ENCODE measurements around the gene SLC25A41. TPM values are rescaled to one million over a fixed set of nuclear protein-coding genes. Genes with fewer than 3 reads are reported as not detected.

SLC25A41 gene
- total and polyA plus RNA-seq, 2 of the 8 experiments (the other 6 are each of a cell fraction or from before 2014, with no cell fraction given): 0.50 TPM; not detected in 1

DNA sequence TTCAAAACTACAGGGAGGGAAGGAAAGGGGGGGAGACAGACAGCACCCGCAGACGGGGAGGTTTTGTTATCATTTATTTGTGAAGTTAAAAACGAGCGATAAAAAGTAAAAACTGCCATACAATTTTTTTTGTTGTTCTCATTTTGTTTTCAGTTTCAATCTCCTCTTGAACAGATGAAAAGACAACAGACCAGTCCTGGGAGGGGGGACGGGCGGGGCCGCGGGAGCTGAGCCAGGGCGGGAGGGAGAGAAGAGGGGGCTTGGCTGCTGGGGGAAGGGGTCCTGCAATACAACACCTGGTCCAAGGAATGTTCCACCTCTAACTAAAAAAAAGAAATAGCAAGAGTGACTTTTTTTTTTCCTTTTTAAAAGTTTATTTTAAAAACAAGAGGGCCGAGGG lies 20.3 kb downstream of the SLC25A41 start:
- Histone ChIP-seq H2BK12ac (ENCODE audit: low read depth, low read length) (no peak overlapping the region), H4K20me1 (replicated peaks in 1 of 2; ENCODE audit: control insufficient read depth in 1 of 2, insufficient read depth in 2 of 2, low read length in 2 of 2) (peaks cover 10 to 26% of the 10 kb centered on the region in 2 experiments), H3K27ac (ENCODE audit: low read depth, low read length) (no peak overlapping the region), H4K91ac (replicated peaks; ENCODE audit: insufficient read length, low read length) (no peak overlapping the region), H3K14ac (ENCODE audit: insufficient read length) (no peak overlapping the region), H3K4ac (replicated peaks; ENCODE audit: insufficient read length, low read depth, low read length) (no peak overlapping the region), H3K4me2 (ENCODE audit: insufficient read depth in 1 of 2, low read depth in 2 of 2, low read length in 2 of 2) (no peak overlapping the region), H3K9ac (replicated peaks in 1 of 4; ENCODE audit: extremely low read depth in 1 of 4, low read depth in 3 of 4, low read length in 3 of 4) (no peak overlapping the region), H3K23me2 (ENCODE audit: low read depth, low read length) (no peaks in the 10 kb centered on the region), H3K23ac (ENCODE audit: insufficient read length) (no peak overlapping the region), H3K27me3 (replicated peaks in 1 of 4; ENCODE audit: control insufficient read depth in 3 of 4, extremely low read depth in 1 of 4, insufficient read depth in 3 of 4, low read length in 3 of 4) (no peaks in the 10 kb centered on the region), H4K8ac (ENCODE audit: extremely low read depth, insufficient read depth, low read length) (no peak overlapping the region), H2BK15ac (ENCODE audit: low read length) (no peak overlapping the region), H3K79me1 (ENCODE audit: low read depth, low read length) (peaks cover 6% of the 10 kb centered on the region), H3K4me1 (replicated peaks in 1 of 4; ENCODE audit: control insufficient read depth in 3 of 4, insufficient read depth in 4 of 4, low read length in 3 of 4) (peaks cover 0 to 12% (median 6%) of the 10 kb centered on the region in 4 experiments; a peak in 6 of 7 replicates), H2AFZ (ENCODE audit: low read length) (no peak overlapping the region), H2AK5ac (ENCODE audit: low read depth, low read length) (no peak overlapping the region), H3K79me2 (ENCODE audit: control insufficient read depth in 1 of 2, insufficient read depth in 2 of 2, low read length in 2 of 2) (peaks cover 0 to 11% of the 10 kb centered on the region in 2 experiments; a peak in 1 of 4 replicates), H3K56ac (replicated peaks; ENCODE audit: insufficient read length, low read depth, low read length) (no peak overlapping the region), H2BK5ac (ENCODE audit: low read depth, low read length) (no peak overlapping the region), H4K5ac (ENCODE audit: insufficient read length, low read depth, low read length) (no peak overlapping the region), H2BK120ac (replicated peaks; ENCODE audit: low read depth, low read length) (no peak overlapping the region), H3K4me3 (ENCODE audit: extremely low read depth in 1 of 4, insufficient read depth in 2 of 4, low read depth in 3 of 4, low read length in 4 of 4) (no peak overlapping the region), H3K18ac (ENCODE audit: extremely low read depth, low read length) (no peak overlapping the region), H3K36me3 (ENCODE audit: control insufficient read depth in 2 of 4, insufficient read depth in 4 of 4, low read length in 3 of 4) (peaks cover 21 to 50% (median 38%) of the 10 kb centered on the region in 4 experiments), H3K9me3 (ENCODE audit: insufficient read depth in 2 of 2, low read depth in 1 of 2, low read length in 1 of 2) (no peaks in the 10 kb centered on the region), H2BK20ac (ENCODE audit: low read length) (no peak overlapping the region)
- no peak for TF ChIP-seq CEBPB (IDR thresholded peaks at IDR 0.05; ENCODE audit: low read depth, low read length)
- no peak for TF ChIP-seq KDM4A (IDR thresholded peaks at IDR 0.05; ENCODE audit: low read depth, low read length, severe bottlenecking)
- no peak for TF ChIP-seq JUN (IDR thresholded peaks at IDR 0.05; ENCODE audit: low read depth, low read length)
- TF ChIP-seq EP300 (IDR thresholded peaks at IDR 0.05; ENCODE audit: borderline replicate concordance in 1 of 2, low read depth in 2 of 2, low read length in 2 of 2): no peak
- no peak for TF ChIP-seq SIN3A (conservative IDR thresholded peaks at IDR 0.05 in 1 of 2, IDR thresholded peaks at IDR 0.05 in 1 of 2; ENCODE audit: low read depth in 1 of 2, low read length in 2 of 2)
- TF ChIP-seq GABPA (IDR thresholded peaks at IDR 0.05; ENCODE audit: borderline replicate concordance, insufficient read depth, low read length): no peak
- no peak for FAIRE-seq
- ChIA-PET POLR2A (ENCODE audit: partially characterized antibody) (interaction anchor here (1.1 kb wide), 1 partner anchor 8 kb away, joined by 4 read pairs; no protein-coding TSS in a partner anchor), CTCF (ENCODE audit: partially characterized antibody) (interaction anchor here (1.2 kb wide), 1 partner anchor 9 kb away, joined by 4 read pairs; no protein-coding TSS in a partner anchor)
- no peak for DNase-seq (ENCODE audit: low read depth in 1 of 2, low spot score in 2 of 2)
- 90% methylated on average over 5 of the region's 10 CpGs; no CpG with 5 or more reads in 1 of the 2 experiments for WGBS, 2 experiments (ENCODE audit: extremely low coverage in 1 of 2, insufficient coverage in 1 of 2, insufficient read length in 1 of 2, insufficient replicate concordance in 2 of 2, low coverage in 1 of 2, low lambda C conversion rate in 2 of 2, missing lambda C conversion rate in 1 of 2)

Data from H1 (cell line).